GM18502 (cell line): Measurements from ENCODE around the gene MCUB.
"Not testable (repeated sequence)": the region's sequence is repeated elsewhere in the genome, so short reads cannot be mapped to it uniquely, and the experiment has no call there.

Source experiments
- ATAC-seq: cut with Tn5 transposase; IDR thresholded peaks from one replicate; pipeline ENCODE4 v1.9.1; 2021; ENCODE audit warnings: mild to moderate bottlenecking; ENCODE audit not compliant: unreplicated experiment, poor library complexity

MCUB gene

GRCh38 chr4:109559983-109560686 is at the start of gene MCUB:
TSS of gene MCUB (plus strand) at chr4:109560246. CDS start at chr4:109560338, 92 bp downstream.
- peak; percentile 92 for ATAC-seq

- ATAC-seq: no peak
Measured at GRCh38 chr4:109510687-109511086, 49.4 kb upstream of the MCUB start.

GRCh38 chr4:109511414-109511813 is 48.6 kb upstream of the MCUB start:
- ATAC-seq: no peak

- ATAC-seq: not testable (repeated sequence)
Measured at GRCh38 chr4:109513368-109513767, 46.7 kb upstream of the MCUB start.

GRCh38 chr4:109532182-109532581 is 27.9 kb upstream of the MCUB start:
- no peak for ATAC-seq

- no peak for ATAC-seq
Measured at GRCh38 chr4:109545401-109545800, 14.6 kb upstream of the MCUB start.

GRCh38 chr4:109547394-109547793 is 12.7 kb upstream of the MCUB start:
- no peak for ATAC-seq

- no peak for ATAC-seq
Measured at GRCh38 chr4:109548655-109549054, 11.4 kb upstream of the MCUB start.

- no peak for ATAC-seq
Measured at GRCh38 chr4:109552237-109552636, 7.8 kb upstream of the MCUB start.

- no peak for ATAC-seq
Measured at GRCh38 chr4:109553130-109553529, 6.9 kb upstream of the MCUB start.

- ATAC-seq: no peak
Measured at GRCh38 chr4:109554971-109555370, 5.1 kb upstream of the MCUB start.

GRCh38 chr4:109557433-109557832 is 2.6 kb upstream of the MCUB start:
- ATAC-seq: no peak

GRCh38 chr4:109558095-109558494 is 2.0 kb upstream of the MCUB start:
- not testable (repeated sequence) for ATAC-seq

GRCh38 chr4:109559625-109559982 is 442 bp upstream of the MCUB start:
- peak; percentile 31 for ATAC-seq

- peak; percentile 71 for ATAC-seq
Measured at GRCh38 chr4:109560687-109561461, 828 bp downstream of the MCUB start.

GRCh38 chr4:109562457-109563239 is 2.6 kb downstream of the MCUB start:
- no peak for ATAC-seq

GRCh38 chr4:109571494-109571893 is 11.4 kb downstream of the MCUB start:
- ATAC-seq: no peak

- no peak for ATAC-seq
Measured at GRCh38 chr4:109572154-109572553, 12.1 kb downstream of the MCUB start.

GRCh38 chr4:109574443-109574850 is 14.4 kb downstream of the MCUB start:
- no peak for ATAC-seq

- no peak for ATAC-seq
Measured at GRCh38 chr4:109574931-109575804, 15.1 kb downstream of the MCUB start.
